ENCODE measurements around the gene MPZL3.

DNA sequence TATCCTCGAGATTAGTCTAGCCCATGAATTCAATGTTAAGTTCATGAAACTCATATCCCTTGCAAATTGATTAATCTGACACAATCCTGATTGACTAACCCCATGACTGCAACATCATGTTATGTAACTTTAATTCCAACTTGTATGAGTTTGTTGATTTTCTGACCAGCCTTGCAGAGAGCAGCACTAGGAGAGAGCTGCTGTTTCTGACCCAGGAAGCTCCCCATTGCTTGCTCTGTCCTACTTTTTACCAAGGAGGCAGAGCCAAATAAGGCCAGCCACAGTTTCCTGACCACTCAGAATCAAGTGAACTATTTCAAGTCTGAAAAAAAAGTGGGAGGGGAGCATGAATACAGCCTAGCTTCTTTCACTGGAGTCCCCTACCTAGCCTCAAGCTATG is 13.2 kb downstream of the MPZL3 start:
- TF ChIP-seq POLR2A (IDR thresholded peaks at IDR 0.05), result no peak
- TF ChIP-seq, protein P1, sequence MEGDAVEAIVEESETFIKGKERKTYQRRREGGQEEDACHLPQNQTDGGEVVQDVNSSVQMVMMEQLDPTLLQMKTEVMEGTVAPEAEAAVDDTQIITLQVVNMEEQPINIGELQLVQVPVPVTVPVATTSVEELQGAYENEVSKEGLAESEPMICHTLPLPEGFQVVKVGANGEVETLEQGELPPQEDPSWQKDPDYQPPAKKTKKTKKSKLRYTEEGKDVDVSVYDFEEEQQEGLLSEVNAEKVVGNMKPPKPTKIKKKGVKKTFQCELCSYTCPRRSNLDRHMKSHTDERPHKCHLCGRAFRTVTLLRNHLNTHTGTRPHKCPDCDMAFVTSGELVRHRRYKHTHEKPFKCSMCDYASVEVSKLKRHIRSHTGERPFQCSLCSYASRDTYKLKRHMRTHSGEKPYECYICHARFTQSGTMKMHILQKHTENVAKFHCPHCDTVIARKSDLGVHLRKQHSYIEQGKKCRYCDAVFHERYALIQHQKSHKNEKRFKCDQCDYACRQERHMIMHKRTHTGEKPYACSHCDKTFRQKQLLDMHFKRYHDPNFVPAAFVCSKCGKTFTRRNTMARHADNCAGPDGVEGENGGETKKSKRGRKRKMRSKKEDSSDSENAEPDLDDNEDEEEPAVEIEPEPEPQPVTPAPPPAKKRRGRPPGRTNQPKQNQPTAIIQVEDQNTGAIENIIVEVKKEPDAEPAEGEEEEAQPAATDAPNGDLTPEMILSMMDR (IDR thresholded peaks at IDR 0.05), result no peak
